Mesothelial cell of epicardium (in vitro differentiated cells): ENCODE data around the gene PPIH. TPM values are rescaled to one million over a fixed set of nuclear protein-coding genes. Genes with fewer than 3 reads are reported as not detected.
"Not testable (repeated sequence)": the region's sequence is repeated elsewhere in the genome, so short reads cannot be mapped to it uniquely, and the experiment has no call there.

Experiments
- DNase-seq, 2 experiments: peaks; one replicate each; pipeline ENCODE4 v3.0.0; 2021; ENCODE audit warnings: low spot score in 2 of 2; ENCODE audit not compliant: unreplicated experiment in 2 of 2
- H3K27ac Mint-ChIP-seq: 2 replicates; pipeline ENCODE4 v1.8.0; 2021; ENCODE audit warnings: mixed read lengths
- H3K27me3 Mint-ChIP-seq: 2 replicates; pipeline ENCODE4 v1.8.0; 2021; ENCODE audit warnings: low read depth, mixed read lengths
- H3K36me3 Mint-ChIP-seq: 2 replicates; pipeline ENCODE4 v1.8.0; 2021; ENCODE audit warnings: mixed read lengths
- H3K4me1 Mint-ChIP-seq: 2 replicates; pipeline ENCODE4 v1.8.0; 2021; ENCODE audit warnings: mixed read lengths
- H3K4me3 Mint-ChIP-seq: 2 replicates; pipeline ENCODE4 v1.8.0; 2021; ENCODE audit warnings: mild to moderate bottlenecking, moderate library complexity, mixed read lengths
- H3K9me3 Mint-ChIP-seq: 2 replicates; pipeline ENCODE4 v1.8.0; 2021; ENCODE audit warnings: mixed read lengths
- CTCF ChIP-seq: fragments of 200-600 bp; sonication (generic); IDR thresholded peaks from one replicate; pipeline ENCODE4 v1.5.0; 2021; ENCODE audit warnings: antibody characterized with exemption; ENCODE audit not compliant: unreplicated experiment
- total RNA-seq: library from RNA; stranded (reverse); gene quantifications from 3 replicates; pipeline ENCODE4 v1.2.1, GENCODE V29; 2021

Gene PPIH
- total RNA-seq, 1 donor from 2014 or later: 42.5 TPM

- Mint-ChIP-seq H3K36me3 (peaks cover 17% of the 10 kb centered on the region), H3K9me3 (peaks cover 9% of the 10 kb centered on the region), H3K4me1 (no peaks in the 10 kb centered on the region), H3K4me3 (no peak overlapping the region), H3K27ac (no peak overlapping the region), H3K27me3 (no peaks in the 10 kb centered on the region)
- TF ChIP-seq CTCF: no peak
- DNase-seq: no peak
Measured at GRCh38 chr1:42723511-42723910, 65.3 kb downstream of the PPIH start.

GRCh38 chr1:42725820-42726219 is 67.6 kb downstream of the PPIH start:
- not testable (repeated sequence) for H3K9me3 Mint-ChIP-seq, H3K27me3 Mint-ChIP-seq, H3K4me1 Mint-ChIP-seq, H3K27ac Mint-ChIP-seq, H3K4me3 Mint-ChIP-seq, DNase-seq
- peaks cover 11% of the 10 kb centered on the region for H3K36me3 Mint-ChIP-seq

Other genes starting within 250 kb of the PPIH start
- gene ZMYND12, start 202.4 kb upstream of the PPIH start, total RNA-seq: 0.54 to 0.91 TPM (median 0.76 TPM) in 3 replicates
- gene PPCS, start 201.9 kb upstream of the PPIH start, total RNA-seq: 40.0 to 45.0 TPM (median 41.3 TPM) in 3 replicates
- gene CCDC30, start 195.1 kb upstream of the PPIH start, total RNA-seq: 5.1 to 7.5 TPM (median 5.8 TPM) in 3 replicates
- 405 to 423 TPM (median 411 TPM) in 3 replicates for gene YBX1, start 24.0 kb downstream of the PPIH start, total RNA-seq
- gene CLDN19, start 81.8 kb downstream of the PPIH start, total RNA-seq: 1.6 to 1.7 TPM (median 1.6 TPM) in 3 replicates
- gene P3H1, start 108.6 kb downstream of the PPIH start, total RNA-seq: 104 to 123 TPM (median 105 TPM) in 3 replicates
- gene C1orf50, start 108.8 kb downstream of the PPIH start, total RNA-seq: 6.5 to 10.4 TPM (median 7.4 TPM) in 3 replicates
- gene TMEM269, start 126.6 kb downstream of the PPIH start, total RNA-seq: 0.54 to 0.98 TPM (median 0.91 TPM) in 3 replicates
- gene ERMAP, start 158.7 kb downstream of the PPIH start, total RNA-seq: 14.7 to 17.2 TPM (median 15.4 TPM) in 3 replicates
- 44.3 to 48.1 TPM (median 45.4 TPM) in 3 replicates for gene SVBP, start 159.0 kb downstream of the PPIH start, total RNA-seq
- gene ZNF691, start 188.2 kb downstream of the PPIH start, total RNA-seq: 14.2 to 15.2 TPM (median 14.2 TPM) in 3 replicates